Measurements from ENCODE around the gene SMCO2.

The SMCO2 gene

GRCh38 chr12:27523642-27524493 is 77.3 kb downstream of the SMCO2 start, which contains the start of gene PPFIBP1 (continued):
- TF ChIP-seq, protein P1, sequence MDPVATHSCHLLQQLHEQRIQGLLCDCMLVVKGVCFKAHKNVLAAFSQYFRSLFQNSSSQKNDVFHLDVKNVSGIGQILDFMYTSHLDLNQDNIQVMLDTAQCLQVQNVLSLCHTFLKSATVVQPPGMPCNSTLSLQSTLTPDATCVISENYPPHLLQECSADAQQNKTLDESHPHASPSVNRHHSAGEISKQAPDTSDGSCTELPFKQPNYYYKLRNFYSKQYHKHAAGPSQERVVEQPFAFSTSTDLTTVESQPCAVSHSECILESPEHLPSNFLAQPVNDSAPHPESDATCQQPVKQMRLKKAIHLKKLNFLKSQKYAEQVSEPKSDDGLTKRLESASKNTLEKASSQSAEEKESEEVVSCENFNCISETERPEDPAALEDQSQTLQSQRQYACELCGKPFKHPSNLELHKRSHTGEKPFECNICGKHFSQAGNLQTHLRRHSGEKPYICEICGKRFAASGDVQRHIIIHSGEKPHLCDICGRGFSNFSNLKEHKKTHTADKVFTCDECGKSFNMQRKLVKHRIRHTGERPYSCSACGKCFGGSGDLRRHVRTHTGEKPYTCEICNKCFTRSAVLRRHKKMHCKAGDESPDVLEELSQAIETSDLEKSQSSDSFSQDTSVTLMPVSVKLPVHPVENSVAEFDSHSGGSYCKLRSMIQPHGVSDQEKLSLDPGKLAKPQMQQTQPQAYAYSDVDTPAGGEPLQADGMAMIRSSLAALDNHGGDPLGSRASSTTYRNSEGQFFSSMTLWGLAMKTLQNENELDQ (tag by site-specific recombination; IDR thresholded peaks at IDR 0.05; ENCODE audit: low read depth) = no peak
- TF ChIP-seq ZNF76 (tag by site-specific recombination; IDR thresholded peaks at IDR 0.05; ENCODE audit: borderline replicate concordance, low read depth) (peak; percentile 48), ZNF366 (tag by site-specific recombination; conservative IDR thresholded peaks at IDR 0.05) (peak; percentile 74), ZNF292 (tag by site-specific recombination; IDR thresholded peaks at IDR 0.05; ENCODE audit: borderline replicate concordance, low read depth) (no peak), ZNF19 (tag by site-specific recombination; IDR thresholded peaks at IDR 0.05; ENCODE audit: low read depth) (no peak), ZIC2 (tag by site-specific recombination; IDR thresholded peaks at IDR 0.05) (0 out of 2 replicates have a peak, but pooled peaks have one; percentile 6), ZNF776 (tag by site-specific recombination; IDR thresholded peaks at IDR 0.05; ENCODE audit: borderline replicate concordance) (no peak), ZNF398 (tag by site-specific recombination; IDR thresholded peaks at IDR 0.05) (peak; percentile 63), INSM2 (tag by site-specific recombination; IDR thresholded peaks at IDR 0.05) (peak; percentile 37; the same call in 1 of the 2 replicates), YY2 (tag by site-specific recombination; IDR thresholded peaks at IDR 0.05) (no peak), MZF1 (tag by site-specific recombination; IDR thresholded peaks at IDR 0.05; ENCODE audit: borderline replicate concordance) (peak; percentile 28; the same call in 1 of the 2 replicates), ZBTB6 (tag by site-specific recombination; IDR thresholded peaks at IDR 0.05) (no peak), ZNF548 (tag by site-specific recombination; IDR thresholded peaks at IDR 0.05) (no peak), BCL11A (tag by site-specific recombination; IDR thresholded peaks at IDR 0.05; ENCODE audit: low read depth) (no peak), ZNF266 (tag by site-specific recombination; IDR thresholded peaks at IDR 0.05; ENCODE audit: low read depth) (no peak), ZNF670 (tag by site-specific recombination; IDR thresholded peaks at IDR 0.05; ENCODE audit: low read depth) (no peak), ZFP41 (tag by site-specific recombination; IDR thresholded peaks at IDR 0.05; ENCODE audit: borderline replicate concordance) (no peak), ZBTB48 (tag by site-specific recombination; IDR thresholded peaks at IDR 0.05) (peak; percentile 23; the same call in 1 of the 2 replicates)
- TF ChIP-seq, protein P2, sequence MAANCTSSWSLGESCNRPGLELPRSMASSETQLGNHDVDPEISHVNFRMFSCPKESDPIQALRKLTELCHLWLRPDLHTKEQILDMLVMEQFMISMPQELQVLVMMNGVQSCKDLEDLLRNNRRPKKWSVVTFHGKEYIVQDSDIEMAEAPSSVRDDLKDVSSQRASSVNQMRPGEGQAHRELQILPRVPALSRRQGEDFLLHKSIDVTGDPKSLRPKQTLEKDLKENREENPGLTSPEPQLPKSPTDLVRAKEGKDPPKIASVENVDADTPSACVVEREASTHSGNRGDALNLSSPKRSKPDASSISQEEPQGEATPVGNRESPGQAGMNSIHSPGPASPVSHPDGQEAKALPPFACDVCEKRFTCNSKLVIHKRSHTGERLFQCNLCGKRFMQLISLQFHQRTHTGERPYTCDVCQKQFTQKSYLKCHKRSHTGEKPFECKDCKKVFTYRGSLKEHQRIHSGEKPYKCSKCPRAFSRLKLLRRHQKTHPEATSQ (tag by site-specific recombination; IDR thresholded peaks at IDR 0.05) = no peak
- TF ChIP-seq, protein P3, sequence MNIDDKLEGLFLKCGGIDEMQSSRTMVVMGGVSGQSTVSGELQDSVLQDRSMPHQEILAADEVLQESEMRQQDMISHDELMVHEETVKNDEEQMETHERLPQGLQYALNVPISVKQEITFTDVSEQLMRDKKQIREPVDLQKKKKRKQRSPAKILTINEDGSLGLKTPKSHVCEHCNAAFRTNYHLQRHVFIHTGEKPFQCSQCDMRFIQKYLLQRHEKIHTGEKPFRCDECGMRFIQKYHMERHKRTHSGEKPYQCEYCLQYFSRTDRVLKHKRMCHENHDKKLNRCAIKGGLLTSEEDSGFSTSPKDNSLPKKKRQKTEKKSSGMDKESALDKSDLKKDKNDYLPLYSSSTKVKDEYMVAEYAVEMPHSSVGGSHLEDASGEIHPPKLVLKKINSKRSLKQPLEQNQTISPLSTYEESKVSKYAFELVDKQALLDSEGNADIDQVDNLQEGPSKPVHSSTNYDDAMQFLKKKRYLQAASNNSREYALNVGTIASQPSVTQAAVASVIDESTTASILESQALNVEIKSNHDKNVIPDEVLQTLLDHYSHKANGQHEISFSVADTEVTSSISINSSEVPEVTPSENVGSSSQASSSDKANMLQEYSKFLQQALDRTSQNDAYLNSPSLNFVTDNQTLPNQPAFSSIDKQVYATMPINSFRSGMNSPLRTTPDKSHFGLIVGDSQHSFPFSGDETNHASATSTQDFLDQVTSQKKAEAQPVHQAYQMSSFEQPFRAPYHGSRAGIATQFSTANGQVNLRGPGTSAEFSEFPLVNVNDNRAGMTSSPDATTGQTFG (tag by site-specific recombination; IDR thresholded peaks at IDR 0.05; ENCODE audit: borderline replicate concordance) = no peak
- TF ChIP-seq, protein P4, sequence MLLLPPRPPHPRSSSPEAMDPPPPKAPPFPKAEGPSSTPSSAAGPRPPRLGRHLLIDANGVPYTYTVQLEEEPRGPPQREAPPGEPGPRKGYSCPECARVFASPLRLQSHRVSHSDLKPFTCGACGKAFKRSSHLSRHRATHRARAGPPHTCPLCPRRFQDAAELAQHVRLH (tag by site-specific recombination; IDR thresholded peaks at IDR 0.05) = no peak
- TF ChIP-seq, protein P5, sequence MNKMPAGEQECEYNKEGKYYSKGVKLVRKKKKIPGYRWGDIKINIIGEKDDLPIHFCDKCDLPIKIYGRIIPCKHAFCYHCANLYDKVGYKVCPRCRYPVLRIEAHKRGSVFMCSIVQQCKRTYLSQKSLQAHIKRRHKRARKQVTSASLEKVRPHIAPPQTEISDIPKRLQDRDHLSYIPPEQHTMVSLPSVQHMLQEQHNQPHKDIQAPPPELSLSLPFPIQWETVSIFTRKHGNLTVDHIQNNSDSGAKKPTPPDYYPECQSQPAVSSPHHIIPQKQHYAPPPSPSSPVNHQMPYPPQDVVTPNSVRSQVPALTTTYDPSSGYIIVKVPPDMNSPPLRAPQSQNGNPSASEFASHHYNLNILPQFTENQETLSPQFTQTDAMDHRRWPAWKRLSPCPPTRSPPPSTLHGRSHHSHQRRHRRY (tag by site-specific recombination; IDR thresholded peaks at IDR 0.05) = no peak
- TF ChIP-seq, protein P6, sequence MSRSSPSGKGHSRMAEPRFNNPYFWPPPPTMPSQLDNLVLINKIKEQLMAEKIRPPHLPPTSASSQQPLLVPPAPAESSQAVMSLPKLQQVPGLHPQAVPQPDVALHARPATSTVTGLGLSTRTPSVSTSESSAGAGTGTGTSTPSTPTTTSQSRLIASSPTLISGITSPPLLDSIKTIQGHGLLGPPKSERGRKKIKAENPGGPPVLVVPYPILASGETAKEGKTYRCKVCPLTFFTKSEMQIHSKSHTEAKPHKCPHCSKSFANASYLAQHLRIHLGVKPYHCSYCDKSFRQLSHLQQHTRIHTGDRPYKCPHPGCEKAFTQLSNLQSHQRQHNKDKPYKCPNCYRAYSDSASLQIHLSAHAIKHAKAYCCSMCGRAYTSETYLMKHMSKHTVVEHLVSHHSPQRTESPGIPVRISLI (tag by site-specific recombination; IDR thresholded peaks at IDR 0.05) = no peak

Measured in HEK293 (cell line).